ENCODE data around the gene CMTM2. TPM values are rescaled to one million over a fixed set of nuclear protein-coding genes. Genes with fewer than 3 reads are reported as not detected.
"Not testable (repeated sequence)": the region's sequence is repeated elsewhere in the genome, so short reads cannot be mapped to it uniquely, and the experiment has no call there.

CMTM2 gene
- total and polyA plus RNA-seq, 2 donors (not counting 1 experiment from before 2014, with no cell fraction given): not detected

- Histone ChIP-seq H3K27me3 (ENCODE audit: control insufficient read depth, insufficient read depth, low read length) (no peaks in the 10 kb centered on the region), H3K36me3 (ENCODE audit: control insufficient read depth, insufficient read depth, low read length) (peaks cover 9% of the 10 kb centered on the region), H3K4me2 (ENCODE audit: extremely low read depth, insufficient read depth, low read length) (no peak overlapping the region), H2AFZ (ENCODE audit: low read length) (no peak overlapping the region), H3K27ac (ENCODE audit: insufficient read depth, low read length) (no peak overlapping the region), H3K9me3 (ENCODE audit: control insufficient read depth, insufficient read depth, low read depth, low read length) (no peaks in the 10 kb centered on the region), H3K4me1 (ENCODE audit: control insufficient read depth, extremely low read depth, insufficient read depth, low read length) (no peaks in the 10 kb centered on the region), H4K20me1 (ENCODE audit: control insufficient read depth, extremely low read depth, insufficient read depth, low read length) (no peaks in the 10 kb centered on the region), H3K4me3 (replicated peaks in 1 of 4; ENCODE audit: control extremely low read depth in 1 of 4, insufficient read depth in 1 of 4, low read depth in 3 of 4, low read length in 4 of 4) (no peak overlapping the region), H3K9ac (ENCODE audit: insufficient read depth, low read length) (no peak overlapping the region), H3K79me2 (ENCODE audit: control insufficient read depth, insufficient read depth, low read length) (no peaks in the 10 kb centered on the region)
- DNase-seq (ENCODE audit: low read depth in 2 of 2): no peak
- no peak for TF ChIP-seq EZH2 (IDR thresholded peaks at IDR 0.05; ENCODE audit: low read length, missing control alignments)
- TF ChIP-seq, protein P1, sequence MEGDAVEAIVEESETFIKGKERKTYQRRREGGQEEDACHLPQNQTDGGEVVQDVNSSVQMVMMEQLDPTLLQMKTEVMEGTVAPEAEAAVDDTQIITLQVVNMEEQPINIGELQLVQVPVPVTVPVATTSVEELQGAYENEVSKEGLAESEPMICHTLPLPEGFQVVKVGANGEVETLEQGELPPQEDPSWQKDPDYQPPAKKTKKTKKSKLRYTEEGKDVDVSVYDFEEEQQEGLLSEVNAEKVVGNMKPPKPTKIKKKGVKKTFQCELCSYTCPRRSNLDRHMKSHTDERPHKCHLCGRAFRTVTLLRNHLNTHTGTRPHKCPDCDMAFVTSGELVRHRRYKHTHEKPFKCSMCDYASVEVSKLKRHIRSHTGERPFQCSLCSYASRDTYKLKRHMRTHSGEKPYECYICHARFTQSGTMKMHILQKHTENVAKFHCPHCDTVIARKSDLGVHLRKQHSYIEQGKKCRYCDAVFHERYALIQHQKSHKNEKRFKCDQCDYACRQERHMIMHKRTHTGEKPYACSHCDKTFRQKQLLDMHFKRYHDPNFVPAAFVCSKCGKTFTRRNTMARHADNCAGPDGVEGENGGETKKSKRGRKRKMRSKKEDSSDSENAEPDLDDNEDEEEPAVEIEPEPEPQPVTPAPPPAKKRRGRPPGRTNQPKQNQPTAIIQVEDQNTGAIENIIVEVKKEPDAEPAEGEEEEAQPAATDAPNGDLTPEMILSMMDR (conservative IDR thresholded peaks at IDR 0.05 in 1 of 2, IDR thresholded peaks at IDR 0.05 in 1 of 2; ENCODE audit: low read depth in 1 of 2, low read length in 2 of 2): no peak
Observed at GRCh38 chr16:66562986-66563385, 16.3 kb upstream of the CMTM2 start.

DNA sequence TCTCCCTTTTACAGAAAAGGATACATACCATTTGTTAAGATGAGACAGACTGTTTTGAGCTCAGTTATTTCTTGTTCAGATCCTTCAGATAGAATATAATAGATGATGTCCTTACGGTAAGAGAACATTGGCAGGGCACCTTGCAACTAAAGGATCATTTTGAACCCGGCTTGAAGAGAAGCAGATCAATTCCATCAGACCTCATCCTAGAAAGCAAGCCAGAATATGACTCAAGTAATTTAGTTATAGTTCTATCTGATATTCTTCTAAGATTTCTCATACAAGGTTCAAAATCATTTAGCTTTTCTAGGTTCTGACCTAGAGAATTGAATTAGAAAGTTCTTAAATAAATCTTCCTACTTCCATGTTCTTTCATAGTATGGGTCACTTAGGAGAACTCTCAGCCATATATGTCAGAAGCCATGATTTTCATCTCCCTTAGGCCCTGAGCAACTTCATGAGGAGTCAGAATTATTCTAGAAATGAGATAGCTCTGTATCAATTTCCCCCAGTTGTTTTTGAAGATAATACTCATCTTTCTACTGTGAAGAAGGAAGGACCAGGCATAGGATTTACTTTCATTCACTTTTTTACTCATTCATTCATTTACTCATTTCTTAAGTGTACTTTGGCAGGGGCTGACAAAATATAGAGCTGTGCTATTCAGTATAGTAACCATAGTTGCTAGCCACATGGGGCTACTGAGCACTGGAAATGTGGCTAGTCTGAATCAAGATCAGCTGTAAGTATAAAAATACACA, 15.5 kb upstream of the CMTM2 start:
- Histone ChIP-seq H4K20me1 (ENCODE audit: control insufficient read depth, extremely low read depth, insufficient read depth, low read length) (no peaks in the 10 kb centered on the region), H2AFZ (ENCODE audit: low read length) (no peak overlapping the region), H3K27ac (ENCODE audit: insufficient read depth, low read length) (no peak overlapping the region), H3K27me3 (ENCODE audit: control insufficient read depth, insufficient read depth, low read length) (no peaks in the 10 kb centered on the region), H3K4me1 (ENCODE audit: control insufficient read depth, extremely low read depth, insufficient read depth, low read length) (no peaks in the 10 kb centered on the region), H3K9ac (ENCODE audit: insufficient read depth, low read length) (no peak overlapping the region), H3K4me2 (ENCODE audit: extremely low read depth, insufficient read depth, low read length) (no peak overlapping the region), H3K4me3 (replicated peaks in 1 of 4; ENCODE audit: control extremely low read depth in 1 of 4, insufficient read depth in 1 of 4, low read depth in 3 of 4, low read length in 4 of 4) (no peak overlapping the region), H3K36me3 (ENCODE audit: control insufficient read depth, insufficient read depth, low read length) (peaks cover 9% of the 10 kb centered on the region), H3K9me3 (ENCODE audit: control insufficient read depth, insufficient read depth, low read depth, low read length) (no peaks in the 10 kb centered on the region), H3K79me2 (ENCODE audit: control insufficient read depth, insufficient read depth, low read length) (no peaks in the 10 kb centered on the region)
- no peak for DNase-seq (ENCODE audit: low read depth in 2 of 2)
- TF ChIP-seq, protein P1 (conservative IDR thresholded peaks at IDR 0.05 in 1 of 2, IDR thresholded peaks at IDR 0.05 in 1 of 2; ENCODE audit: low read depth in 1 of 2, low read length in 2 of 2): no peak
- no peak for TF ChIP-seq EZH2 (IDR thresholded peaks at IDR 0.05; ENCODE audit: low read length, missing control alignments)

GRCh38 chr16:66566051-66566901, 13.0 kb upstream of the CMTM2 start, which contains the start of gene CMTM1:
Gene CMTM1, plus strand, starts transcription at chr16:66566439. Its CDS starts 75 bp downstream, at chr16:66566514.
- Histone ChIP-seq H3K27ac (ENCODE audit: insufficient read depth, low read length) (no peak within 1 kb of the TSS), H3K27me3 (ENCODE audit: control insufficient read depth, insufficient read depth, low read length) (no peaks in the 10 kb centered on the region), H4K20me1 (ENCODE audit: control insufficient read depth, extremely low read depth, insufficient read depth, low read length) (no peaks in the 10 kb centered on the region), H3K4me1 (ENCODE audit: control insufficient read depth, extremely low read depth, insufficient read depth, low read length) (peaks cover 7% of the 10 kb centered on the region), H3K9me3 (ENCODE audit: control insufficient read depth, insufficient read depth, low read depth, low read length) (no peaks in the 10 kb centered on the region), H3K4me3 (replicated peaks in 1 of 4; ENCODE audit: control extremely low read depth in 1 of 4, insufficient read depth in 1 of 4, low read depth in 3 of 4, low read length in 4 of 4) (no peak within 1 kb of the TSS), H2AFZ (ENCODE audit: low read length) (no peak within 1 kb of the TSS), H3K79me2 (ENCODE audit: control insufficient read depth, insufficient read depth, low read length) (no peaks in the 10 kb centered on the region), H3K9ac (ENCODE audit: insufficient read depth, low read length) (no peak within 1 kb of the TSS), H3K36me3 (ENCODE audit: control insufficient read depth, insufficient read depth, low read length) (peaks cover 7% of the 10 kb centered on the region), H3K4me2 (ENCODE audit: extremely low read depth, insufficient read depth, low read length) (no peak within 1 kb of the TSS)
- TF ChIP-seq, protein P1 (conservative IDR thresholded peaks at IDR 0.05 in 1 of 2, IDR thresholded peaks at IDR 0.05 in 1 of 2; ENCODE audit: low read depth in 1 of 2, low read length in 2 of 2): no peak
- no peak for TF ChIP-seq EZH2 (IDR thresholded peaks at IDR 0.05; ENCODE audit: low read length, missing control alignments)
- no peak for DNase-seq (ENCODE audit: low read depth in 2 of 2)

DNA sequence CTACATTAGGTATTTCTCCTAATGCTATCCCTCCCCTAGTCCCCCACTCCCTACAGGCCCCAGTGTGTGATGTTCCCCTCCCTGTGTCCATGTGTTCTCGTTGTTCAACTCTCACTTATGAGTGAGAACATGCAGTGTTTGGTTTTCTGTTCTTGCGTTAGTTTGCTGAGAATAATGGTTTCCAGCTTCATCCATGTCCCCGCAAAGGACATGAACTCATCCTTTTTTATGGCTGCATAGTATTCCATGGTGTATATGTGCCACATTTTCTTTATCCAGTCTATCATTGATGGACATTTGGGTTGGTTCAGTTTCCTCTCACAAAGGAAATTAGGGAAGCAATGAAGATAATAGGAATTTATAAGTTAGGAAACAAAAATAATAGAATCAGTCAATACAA, 12.0 kb upstream of the CMTM2 start:
- H4K20me1 ChIP-seq (ENCODE audit: control insufficient read depth, extremely low read depth, insufficient read depth, low read length); H3K9ac ChIP-seq (ENCODE audit: insufficient read depth, low read length); H3K4me3 ChIP-seq (replicated peaks in 1 of 4; ENCODE audit: control extremely low read depth in 1 of 4, insufficient read depth in 1 of 4, low read depth in 3 of 4, low read length in 4 of 4); H3K36me3 ChIP-seq (ENCODE audit: control insufficient read depth, insufficient read depth, low read length); H3K27ac ChIP-seq (ENCODE audit: insufficient read depth, low read length); H3K9me3 ChIP-seq (ENCODE audit: control insufficient read depth, insufficient read depth, low read depth, low read length); H3K4me2 ChIP-seq (ENCODE audit: extremely low read depth, insufficient read depth, low read length); DNase-seq (ENCODE audit: low read depth in 2 of 2); H3K79me2 ChIP-seq (ENCODE audit: control insufficient read depth, insufficient read depth, low read length); H3K27me3 ChIP-seq (ENCODE audit: control insufficient read depth, insufficient read depth, low read length); H2AFZ ChIP-seq (ENCODE audit: low read length); H3K4me1 ChIP-seq (ENCODE audit: control insufficient read depth, extremely low read depth, insufficient read depth, low read length): not testable (repeated sequence)

All from fibroblast of lung (primary cell).